NCI-H2081 (cell line): ENCODE results near the gene MYL12A.
"Not testable (repeated sequence)": the region's sequence is repeated elsewhere in the genome, so short reads cannot be mapped to it uniquely, and the experiment has no call there.

Source experiments
- DNase-seq, 2 experiments: peaks; one replicate each; lab custom pipeline; 2025; lab: John Stamatoyannopoulos, UW

Gene MYL12A

DNA sequence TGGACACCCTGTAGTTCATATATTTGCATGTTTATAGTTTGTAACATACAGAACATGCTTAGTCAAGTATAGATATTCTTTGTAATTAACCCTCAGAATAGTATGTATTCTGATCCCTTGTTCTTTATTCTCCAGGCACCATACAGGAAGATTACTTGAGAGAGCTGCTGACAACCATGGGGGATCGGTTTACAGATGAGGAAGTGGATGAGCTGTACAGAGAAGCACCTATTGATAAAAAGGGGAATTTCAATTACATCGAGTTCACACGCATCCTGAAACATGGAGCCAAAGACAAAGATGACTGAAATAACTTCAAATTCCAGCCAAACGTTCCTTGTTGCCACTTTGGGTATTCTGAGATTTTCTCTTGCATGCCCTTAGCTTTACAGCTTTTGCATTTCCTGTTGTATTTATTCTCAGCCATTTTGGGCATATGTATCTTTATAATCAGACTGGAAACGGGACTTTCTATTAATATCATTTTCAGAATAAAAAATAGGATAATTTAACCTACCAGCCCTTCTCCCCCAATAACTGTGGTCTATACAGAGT is 8.1 kb downstream of the MYL12A start:
- no peak for DNase-seq

DNA sequence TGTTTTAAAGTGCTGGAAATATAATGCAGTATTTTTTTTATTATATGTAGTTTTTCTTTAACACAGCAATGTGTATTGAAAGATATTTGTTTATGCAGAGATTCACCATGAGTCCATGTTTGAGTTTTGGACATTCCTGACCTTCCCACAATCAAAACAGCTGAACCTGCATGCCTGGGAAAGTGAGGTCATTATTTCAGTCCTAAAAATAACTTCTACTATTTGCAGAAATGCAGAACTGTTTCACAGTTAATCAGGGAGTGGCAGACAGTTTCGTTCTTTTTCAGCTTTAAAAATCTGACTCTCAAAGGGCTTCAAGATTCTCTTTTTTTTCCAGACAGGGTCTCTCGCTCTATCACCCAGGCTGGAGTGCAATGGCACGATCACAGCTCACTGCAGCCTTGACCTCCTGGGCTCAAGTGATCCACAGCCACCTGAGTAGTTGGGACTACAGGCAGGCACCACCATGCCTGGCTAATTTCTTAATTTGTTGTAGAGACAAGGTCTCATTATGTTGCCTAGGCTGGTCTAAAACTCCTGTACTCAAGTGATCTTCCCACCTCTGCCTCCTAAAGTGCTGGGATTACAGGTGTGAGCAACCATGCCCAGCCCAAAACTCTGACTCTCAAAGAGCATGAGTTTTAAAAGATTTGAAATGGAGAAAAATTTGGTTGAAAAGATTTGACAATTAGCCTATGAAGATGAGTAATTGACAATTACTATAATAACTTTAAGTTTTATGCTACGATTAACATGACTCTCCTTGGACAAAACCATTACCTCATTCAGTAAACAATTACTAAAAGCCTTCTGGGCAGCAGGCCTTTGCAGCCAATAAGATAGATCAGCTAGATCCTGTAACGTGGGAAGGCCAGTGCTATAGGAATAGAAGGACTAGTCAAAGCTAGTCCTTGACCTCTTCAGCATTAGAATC is 9.4 kb downstream of the MYL12A start:
- no peak for DNase-seq

DNA sequence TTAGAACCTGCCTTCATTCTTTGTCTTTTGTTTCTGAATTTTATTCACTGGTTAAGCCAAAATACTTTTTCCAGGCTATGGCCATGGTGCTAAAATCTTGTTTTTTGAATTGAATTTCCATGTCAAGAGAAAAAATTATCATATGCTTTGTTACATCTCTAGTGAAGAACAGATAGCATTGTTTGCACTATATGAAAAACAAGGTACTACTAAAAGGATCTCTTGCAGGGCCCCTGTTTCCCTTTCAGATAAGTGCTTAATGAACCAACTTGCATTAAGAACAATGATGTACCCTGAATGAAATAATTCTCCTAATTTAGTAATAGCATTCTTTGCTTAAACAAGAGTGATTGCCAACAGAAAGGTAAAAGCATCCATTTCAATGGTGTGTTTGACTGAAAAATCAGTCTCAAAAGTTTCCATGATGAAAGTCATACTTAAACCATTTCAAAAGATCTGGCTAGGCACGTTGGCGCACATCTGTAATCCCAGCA is 10.1 kb downstream of the MYL12A start:
- DNase-seq, result no peak

DNA sequence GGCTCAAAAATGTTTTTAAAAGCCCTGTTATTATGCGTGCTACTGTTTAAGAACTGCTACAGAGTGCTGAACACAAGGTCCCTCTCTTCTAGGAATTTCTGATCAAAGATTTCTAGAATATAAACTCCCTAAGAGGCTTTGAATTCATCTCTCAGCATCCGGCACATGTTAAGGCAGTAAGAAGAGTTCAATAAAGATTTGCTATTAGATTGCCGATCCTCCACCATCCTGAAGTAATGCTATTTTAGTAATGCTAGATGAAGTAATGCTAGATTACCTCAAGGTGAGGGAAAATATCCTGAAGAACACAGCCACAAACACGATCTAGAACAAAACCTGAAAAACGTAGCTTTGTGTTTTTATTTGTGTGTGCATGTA is 13.4 kb downstream of the MYL12A start:
- no peak for DNase-seq

DNA sequence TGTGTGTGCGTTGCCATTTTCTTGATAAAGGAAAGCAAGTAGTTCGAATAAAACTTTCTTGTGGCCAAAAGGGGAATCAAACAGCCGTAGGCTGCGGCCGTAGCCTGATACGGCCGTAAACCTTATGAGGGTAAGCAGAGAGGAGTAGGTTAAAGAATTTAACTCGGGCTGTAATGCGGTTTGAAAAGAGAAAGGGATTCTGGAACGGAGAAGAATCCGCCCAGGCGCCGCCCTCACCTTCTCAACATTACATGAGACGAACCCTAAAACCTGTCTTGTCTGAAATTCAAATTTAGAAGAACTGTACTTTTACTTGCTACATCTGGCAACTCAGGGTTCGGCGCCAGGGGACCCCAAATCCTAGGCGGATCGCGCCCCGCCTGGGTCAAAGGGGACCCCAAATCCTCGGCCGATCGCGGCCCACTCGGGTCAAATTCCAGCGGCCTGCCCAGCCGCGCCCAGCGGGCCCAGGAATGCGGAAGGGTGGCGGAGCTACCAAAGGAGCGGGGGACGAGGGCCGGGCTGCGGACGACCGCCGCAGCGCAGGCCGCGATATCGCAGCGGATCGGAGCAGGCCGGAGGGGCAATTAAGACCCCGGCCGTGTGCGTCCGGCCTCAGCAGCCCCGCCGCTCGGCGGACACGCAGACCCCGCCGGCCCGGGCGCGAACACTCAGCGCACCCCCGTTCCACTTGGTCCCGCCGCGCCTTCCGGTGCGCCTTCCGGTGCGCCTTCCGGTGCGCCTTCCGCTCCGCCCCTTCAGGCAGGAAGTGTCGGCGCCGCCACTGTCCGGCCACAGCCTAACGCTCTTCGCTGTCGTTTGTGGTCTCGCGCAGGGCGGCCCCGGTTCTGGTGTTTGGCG is 14.0 kb downstream of the MYL12A start, which contains the start of gene MYL12B:
TSS of gene MYL12B (plus strand) at position 761 of the 861 bp plus-strand sequence. CDS start 10,766 bp downstream, outside the sequence.
- DNase-seq, result peak; percentile 64 to 74

DNA sequence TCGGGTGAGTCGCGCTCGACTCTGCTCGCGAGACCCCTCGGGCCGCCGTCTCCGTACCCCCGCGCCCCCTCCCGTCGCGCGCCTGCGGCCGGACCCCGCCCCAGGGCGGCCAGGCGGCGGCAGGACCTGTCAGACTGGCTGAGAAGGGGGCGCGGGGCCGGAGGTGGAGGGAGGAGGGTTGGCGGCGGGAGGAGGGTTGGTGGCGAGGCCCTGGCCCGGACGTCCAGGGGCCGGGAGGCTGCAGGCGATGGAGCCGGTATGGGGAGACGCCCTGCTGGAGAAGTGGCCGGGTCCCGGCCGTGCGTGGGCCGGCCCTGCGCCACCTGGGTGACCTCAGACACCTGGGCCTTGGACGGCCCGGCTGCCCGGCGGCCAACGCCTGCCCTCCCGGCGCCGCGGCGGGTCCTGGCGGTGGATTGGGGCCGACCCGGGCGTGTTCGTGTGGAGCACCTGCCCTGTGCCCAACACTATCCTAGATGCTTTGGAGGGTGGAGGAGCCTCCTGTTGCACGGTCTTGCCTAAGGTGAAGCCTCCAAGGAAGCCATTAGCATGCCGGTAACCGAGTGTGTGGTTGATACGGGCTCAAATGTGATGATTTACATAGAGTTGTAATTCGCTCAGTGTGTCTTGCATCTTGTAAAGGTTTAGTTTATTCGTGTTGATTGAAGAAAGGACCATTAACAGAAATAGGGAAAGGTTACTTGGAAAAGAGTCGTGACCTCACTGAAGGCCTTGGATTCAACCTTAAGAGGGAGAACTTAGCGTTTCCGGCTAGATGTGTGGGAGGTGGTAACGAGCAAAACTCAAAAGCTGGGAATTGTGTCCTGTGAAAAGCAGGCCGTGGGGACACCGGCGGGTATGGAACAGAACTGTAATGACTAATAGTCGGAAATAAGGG is 14.9 kb downstream of the MYL12A start:
- DNase-seq, result peak in 1 of 2 experiments; percentile 8

DNA sequence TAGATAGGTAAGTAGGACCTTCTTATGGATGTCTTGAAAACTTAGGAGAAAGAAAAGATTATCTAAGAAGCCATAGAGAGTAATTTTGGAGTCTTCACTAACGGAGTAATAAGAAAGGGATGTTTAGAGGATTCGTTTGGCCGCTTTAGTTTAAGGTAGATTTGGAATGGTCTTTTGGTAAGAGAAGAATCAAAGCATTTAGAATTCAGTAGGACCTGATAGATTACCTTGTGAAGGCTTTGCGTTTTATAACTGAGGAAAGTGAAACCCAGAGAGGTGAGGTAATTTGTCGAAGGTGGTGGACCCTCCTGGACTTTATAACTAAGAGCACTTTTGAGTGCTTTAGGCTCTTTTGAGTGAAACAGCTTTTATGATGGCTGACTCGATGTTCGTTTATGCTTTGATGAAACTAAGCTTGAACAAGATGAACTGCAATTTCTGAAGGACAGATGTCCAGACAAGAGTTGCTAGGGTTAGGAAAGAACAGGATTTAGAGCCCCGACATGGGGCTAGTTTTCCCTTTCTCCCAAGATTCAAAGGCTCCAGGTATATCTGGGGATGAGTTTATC is 15.6 kb downstream of the MYL12A start:
- no peak for DNase-seq

DNA sequence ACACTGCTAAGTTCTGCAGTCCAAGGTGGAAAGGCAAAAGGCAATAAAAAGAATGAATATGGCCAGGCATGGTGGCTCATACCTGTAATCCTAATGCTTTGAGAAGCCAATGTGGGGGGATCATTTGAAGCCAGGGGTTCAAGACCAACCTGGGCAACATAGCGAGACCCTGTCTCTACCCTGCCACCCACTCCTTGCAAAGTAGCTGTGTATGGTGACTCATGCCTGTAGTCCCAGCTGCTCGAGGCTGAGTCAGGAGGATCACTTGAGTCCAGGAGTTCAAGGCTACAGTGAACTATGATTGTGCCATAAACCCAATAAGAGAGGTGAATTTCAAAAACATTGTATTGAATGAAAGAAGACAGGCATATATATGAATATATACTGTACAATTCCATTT is 16.8 kb downstream of the MYL12A start:
- no peak for DNase-seq

DNA sequence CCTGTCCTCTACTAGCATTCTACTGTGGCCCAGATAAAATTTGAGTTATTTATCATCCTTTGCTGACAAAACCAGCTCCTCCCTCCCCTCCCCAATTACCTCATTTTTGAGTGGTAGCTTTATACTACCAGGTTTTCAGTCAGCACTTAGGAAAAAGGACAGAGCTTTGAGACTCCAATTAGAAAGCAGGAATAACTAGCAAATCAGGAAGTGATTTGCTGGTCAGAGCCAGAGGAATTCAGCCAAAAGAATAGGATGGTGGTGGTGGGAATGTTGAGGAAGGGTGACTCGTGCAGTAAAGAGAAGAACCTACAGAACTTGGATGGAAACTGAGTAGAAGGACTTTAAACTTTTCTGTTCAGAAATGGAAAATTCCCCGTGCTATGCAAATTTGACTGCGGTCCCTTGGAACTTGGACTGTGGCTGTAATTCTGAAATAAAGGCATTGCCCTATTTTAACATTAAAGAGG is 18.0 kb downstream of the MYL12A start:
- no peak for DNase-seq

DNA sequence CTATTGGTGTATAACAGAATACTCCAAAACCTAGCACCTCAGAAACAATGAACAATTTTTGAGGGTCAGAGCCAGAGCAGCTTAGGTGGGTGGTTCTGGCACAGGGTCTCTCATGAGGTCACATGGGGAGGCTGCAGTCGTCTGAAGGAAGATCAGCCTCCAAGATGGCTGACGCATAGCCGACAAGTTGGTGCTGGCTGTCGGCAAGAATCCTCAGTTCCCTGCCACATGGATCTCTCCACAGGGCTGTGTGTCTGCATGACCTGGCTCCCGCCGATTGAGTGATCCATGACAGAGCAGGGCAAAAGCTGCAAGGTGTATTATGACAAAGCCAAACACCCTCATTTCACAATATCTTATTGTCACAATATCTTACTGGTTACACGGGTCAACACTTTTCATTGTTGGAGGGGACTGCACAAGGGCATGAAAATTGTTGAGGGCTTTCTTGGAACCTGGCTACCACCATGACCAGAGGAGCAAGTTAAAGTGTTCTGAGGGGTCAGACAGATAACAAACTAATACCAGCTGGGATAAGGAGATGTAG is 18.5 kb downstream of the MYL12A start:
- no peak for DNase-seq

DNA sequence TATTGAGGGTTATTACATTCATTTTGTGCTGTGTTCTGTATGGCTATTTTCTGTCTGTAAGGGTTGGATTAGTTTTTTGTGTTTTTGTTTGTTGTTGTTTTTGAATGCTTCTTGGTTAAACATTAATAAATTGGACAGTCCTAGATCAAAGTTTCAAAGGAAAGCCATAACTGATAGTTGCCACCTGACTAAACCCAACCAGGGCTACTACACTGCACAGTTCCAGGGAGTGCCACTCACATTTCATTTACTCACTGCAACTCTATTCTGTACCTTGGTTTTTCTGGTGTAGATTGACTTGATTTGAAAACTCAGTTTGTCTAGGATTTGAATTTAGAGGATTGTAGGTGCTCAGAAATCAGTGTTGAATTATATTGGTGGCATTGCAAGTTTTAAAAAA is 20.7 kb downstream of the MYL12A start:
- DNase-seq, result no peak

DNA sequence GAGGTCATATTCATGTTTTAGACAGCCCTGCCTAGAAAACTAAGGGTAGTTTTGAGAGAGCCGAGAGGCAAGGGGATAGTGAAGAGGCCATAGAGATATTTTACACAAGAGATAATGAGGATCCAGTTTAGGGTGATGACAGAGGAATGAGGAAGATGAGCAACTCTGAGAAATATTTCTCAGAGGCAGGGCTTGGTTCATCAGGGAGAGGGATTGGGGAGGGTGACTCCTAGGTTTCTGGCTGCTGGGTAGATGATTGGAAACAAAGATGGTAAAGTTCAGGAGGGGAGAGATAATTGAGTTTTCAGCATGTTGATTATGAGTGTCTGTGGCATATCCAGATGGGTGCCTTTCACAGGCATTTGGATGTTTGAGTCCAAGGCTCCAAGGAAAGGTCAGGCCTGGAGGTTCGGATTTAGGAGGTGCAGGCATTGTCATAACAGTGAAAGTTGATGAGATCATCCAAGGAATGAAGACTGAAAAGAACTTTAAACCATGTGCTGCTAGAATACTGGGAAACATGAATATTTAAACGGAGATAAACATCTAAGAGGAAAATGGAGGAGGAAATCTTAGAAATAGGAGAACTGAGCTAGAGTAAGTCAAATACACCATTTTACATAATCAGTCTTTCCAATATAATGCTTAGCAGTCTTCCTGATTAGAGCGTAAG is 21.8 kb downstream of the MYL12A start:
- no peak for DNase-seq

DNA sequence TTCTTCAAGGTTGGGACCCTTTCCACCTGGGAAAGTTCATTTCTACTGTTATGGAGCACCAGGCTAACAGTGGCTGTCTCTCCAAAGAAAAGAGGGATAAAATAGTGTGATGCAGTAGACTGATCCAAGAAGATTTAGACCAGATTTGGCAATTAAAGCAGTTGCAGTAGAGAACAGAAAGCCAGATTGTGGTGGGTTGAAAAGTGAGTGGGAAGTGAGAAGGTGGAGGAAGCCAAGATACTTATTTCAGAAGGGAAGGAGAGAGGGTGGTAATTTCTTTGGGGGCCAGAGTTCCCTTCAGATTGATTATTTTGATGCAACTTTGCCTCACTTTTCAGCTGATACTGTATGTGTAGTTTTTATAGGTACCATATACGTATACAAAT is 22.3 kb downstream of the MYL12A start:
- no peak for DNase-seq

DNA sequence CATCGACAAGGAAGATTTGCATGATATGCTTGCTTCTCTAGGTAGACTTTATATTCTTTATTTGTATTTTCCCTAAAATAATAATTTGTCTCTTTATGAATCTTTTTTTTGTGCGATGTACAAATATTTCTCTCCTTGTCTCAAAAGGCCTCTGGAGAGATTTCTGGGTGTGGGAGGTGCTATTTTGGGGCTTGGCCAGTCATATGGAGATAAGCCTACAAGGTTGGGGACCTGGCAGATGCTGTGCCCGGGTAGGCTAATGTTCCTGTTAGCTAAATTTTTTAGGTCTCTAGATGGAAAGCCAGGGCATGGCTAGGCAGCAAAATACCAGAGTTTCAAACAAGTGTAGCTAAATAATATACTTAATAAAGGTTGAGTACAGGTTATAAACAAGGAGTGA is 25.4 kb downstream of the MYL12A start:
- no peak for DNase-seq

DNA sequence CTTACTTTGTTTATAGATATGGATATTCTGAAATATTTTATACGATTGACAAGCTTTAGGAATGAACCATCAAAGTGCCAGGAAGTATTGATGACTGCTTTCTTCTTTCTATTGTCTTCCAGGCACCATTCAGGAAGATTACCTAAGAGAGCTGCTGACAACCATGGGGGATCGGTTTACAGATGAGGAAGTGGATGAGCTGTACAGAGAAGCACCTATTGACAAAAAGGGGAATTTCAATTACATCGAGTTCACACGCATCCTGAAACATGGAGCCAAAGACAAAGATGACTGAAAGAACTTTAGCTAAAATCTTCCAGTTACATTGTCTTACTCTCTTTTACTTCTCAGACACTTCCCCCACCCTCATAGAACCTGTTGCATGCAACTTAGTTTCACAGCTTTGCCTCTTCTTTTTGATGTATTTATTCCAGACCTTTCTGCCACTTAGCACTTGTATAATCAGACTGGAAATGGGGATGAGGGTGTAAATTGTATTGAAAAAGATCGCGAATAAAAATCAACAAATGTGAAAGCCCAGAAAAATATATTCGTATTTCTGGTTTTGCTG is 30.1 kb downstream of the MYL12A start:
- not testable (repeated sequence) for DNase-seq

DNA sequence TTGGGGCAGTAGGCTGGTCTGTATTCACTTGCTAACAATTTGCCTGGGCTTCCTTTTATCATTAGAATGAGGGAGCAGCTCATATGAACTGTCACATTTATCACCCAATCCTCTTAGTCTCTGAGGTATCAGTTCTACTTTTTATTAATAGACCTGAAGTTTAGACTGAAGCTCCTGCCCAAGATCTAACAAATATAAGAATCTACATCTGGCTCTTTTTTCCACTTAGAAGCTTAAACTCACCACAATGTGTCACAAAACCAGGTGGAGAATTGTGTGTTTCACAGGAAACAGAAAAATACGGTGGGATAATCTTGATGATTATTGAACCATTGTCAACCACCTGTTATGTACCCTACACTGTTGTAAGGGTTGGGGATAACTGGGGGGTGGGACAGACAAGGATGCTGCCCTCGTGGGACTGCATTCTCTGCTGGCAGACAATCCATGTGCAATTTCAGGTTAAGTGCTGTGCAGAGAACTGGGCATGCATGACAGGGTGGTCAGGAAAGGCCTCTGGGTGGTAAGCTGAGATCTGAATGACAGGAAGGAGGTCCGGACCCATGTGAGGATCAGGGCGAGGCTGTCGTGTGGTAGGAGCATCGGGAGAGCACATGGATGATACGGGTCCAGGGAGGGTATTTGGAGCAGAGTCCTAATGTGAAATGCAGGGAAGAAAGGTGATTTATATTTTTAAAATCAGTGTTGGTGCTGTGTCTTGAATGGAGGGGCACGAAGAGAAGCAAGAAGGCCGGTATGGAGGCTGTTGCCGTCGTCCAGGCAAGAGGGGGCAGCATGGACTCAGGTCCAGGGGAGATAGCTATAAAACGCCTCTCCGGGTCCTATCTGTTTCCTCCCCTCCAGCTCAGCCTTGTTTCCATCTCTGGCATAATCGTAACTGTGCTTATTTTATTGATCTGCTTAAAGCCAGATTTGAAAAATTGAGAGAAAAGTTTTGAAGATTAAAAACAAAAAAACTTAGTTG is 31.9 kb downstream of the MYL12A start:
- DNase-seq, result no peak

DNA sequence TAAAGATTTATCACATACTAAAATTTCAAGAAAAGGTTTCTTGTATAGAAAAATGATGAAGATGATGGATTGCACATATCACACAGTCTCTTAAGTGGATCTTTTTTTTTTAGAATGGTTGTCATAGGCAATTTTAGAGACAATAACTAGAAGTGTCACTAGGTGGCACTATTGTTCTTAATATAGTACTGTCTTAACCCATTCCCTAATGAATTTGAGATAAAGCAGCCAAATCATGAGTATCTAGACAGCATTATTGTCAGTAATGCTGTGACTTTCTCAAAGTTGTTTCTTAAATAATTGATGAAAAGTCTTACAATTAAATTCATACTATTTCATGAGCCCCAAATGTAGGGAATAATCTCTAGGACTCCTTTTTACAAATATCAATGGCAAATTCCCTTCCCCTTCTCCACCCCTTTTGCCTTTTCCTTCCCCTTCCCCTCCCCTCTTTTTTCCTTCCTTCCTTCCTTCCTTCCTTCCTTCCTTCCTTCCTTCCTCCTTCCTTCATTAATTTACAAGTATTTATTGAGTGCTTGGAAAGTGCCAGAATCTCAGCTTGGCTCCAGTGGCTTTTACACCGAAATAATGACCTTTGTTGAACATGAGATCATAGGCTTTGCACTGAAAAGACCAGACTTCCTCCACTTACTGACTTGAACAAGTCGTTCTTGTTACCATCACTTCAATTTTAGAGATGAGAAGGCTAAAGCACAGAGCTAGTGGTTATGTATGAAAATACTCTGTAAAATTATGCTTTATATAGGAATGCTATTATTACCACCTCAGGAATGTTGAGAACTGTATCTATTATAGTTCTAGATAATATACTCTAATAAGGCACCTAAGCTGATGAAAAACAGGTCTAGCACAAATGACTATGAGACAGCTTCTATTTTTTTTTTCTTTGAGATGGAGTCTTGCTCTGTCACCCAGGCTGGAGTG is 34.1 kb downstream of the MYL12A start:
- peak; percentile 77 to 79 for DNase-seq
